Keratinocyte (primary cell): Measurements from ENCODE around the gene RPUSD3.
"Not testable (repeated sequence)": the region's sequence is repeated elsewhere in the genome, so short reads cannot be mapped to it uniquely, and the experiment has no call there.

Source experiments
- CTCF ChIP-seq, 3 experiments: IDR thresholded peaks in 1 of 3; conservative IDR thresholded peaks in 1 of 3; optimal IDR thresholded peaks in 1 of 3; 2 replicates in 2 of 3; 3 replicates in 1 of 3; pipeline versions ENCODE3 to v1.5.1; 2011; ENCODE audit warnings: low read length in 3 of 3, mild to moderate bottlenecking in 3 of 3, moderate library complexity in 2 of 3, control low read depth in 1 of 3, inconsistent platforms in 1 of 3; ENCODE audit not compliant: insufficient read depth in 2 of 3; ENCODE audit errors: extremely low read depth in 1 of 3
- EZH2 ChIP-seq: IDR thresholded peaks from one replicate; pipeline ENCODE4 v1.6.1; 2012; ENCODE audit warnings: inconsistent platforms, mild to moderate bottlenecking, low read length, moderate library complexity

DNA sequence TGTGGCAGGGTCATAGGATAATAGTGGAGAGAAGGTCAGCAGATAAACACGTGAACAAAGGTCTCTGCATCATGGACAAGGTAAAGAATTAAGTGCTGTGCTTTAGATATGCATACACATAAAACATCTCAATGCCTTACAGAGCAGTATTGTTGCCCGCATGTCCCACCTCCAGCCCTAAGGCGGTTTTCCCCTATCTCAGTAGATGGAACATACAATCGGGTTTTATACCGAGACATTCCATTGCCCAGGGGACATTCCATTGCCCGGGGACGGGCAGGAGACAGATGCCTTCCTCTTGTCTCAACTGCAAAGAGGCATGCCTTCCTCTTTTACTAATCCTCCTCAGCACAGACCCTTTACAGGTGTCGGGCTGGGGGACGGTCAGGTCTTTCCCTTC is 4.1 kb upstream of the RPUSD3 start:
- not testable (repeated sequence) for TF ChIP-seq CTCF (optimal IDR thresholded peaks at IDR 0.05 in 1 of 3, IDR thresholded peaks at IDR 0.05 in 1 of 3, conservative IDR thresholded peaks at IDR 0.05 in 1 of 3; ENCODE audit: extremely low read depth in 1 of 3, insufficient read depth in 2 of 3, low read length in 3 of 3); EZH2
